ENCODE results near the gene MAPKBP1. TPM values are rescaled to one million over a fixed set of nuclear protein-coding genes. Genes with fewer than 3 reads are reported as not detected.

MAPKBP1 gene
- total and polyA plus RNA-seq, 9 donors = 7.4 to 14.4 (median 10.3) TPM

DNA sequence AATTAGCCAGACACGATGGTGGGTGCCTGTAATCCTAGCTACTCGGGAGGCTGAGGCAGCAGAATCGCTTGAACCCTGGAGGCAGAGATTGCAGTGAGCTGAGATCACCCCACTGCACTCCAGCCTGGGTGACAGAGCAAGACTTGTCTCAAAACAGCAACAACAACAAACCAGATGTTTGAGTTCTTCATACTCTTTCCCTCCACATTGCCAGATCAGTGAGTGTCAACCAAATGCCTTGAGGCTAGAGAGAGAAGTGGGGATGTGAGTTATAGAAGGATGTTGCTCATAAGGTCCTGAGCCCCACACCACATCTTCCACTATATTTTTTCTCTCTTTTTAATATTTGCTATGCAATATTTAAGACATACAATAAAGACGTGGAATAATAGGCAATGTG, 19.8 kb downstream of the MAPKBP1 start:
- no peaks in the 10 kb centered on the region for H3K27me3 ChIP-seq (ENCODE audit: control insufficient read depth, insufficient read depth, low read length)
- DNase-seq = no peak
- WGBS (ENCODE audit: insufficient coverage) = 80% methylated on average over 1 of the region's 4 CpGs
- H3K4me3 ChIP-seq (ENCODE audit: low read length) = no peak overlapping the region
- no peaks in the 10 kb centered on the region for H3K9me3 ChIP-seq (replicated peaks; ENCODE audit: control insufficient read depth, low read depth, low read length)
- no peaks in the 10 kb centered on the region for H3K36me3 ChIP-seq (ENCODE audit: control insufficient read depth, insufficient read depth, low read length)
- H3K27ac ChIP-seq (ENCODE audit: low read length) = no peak overlapping the region
- peaks cover 40% of the 10 kb centered on the region for H3K4me1 ChIP-seq (ENCODE audit: control insufficient read depth, insufficient read depth, low read length)

GRCh38 chr15:41795996-41796856, 21.9 kb downstream of the MAPKBP1 start:
- 61% methylated on average over 8 of the region's 10 CpGs for WGBS (ENCODE audit: insufficient coverage)
- no peak overlapping the region for H3K4me3 ChIP-seq (ENCODE audit: low read length)
- H3K27me3 ChIP-seq (ENCODE audit: control insufficient read depth, insufficient read depth, low read length) = no peaks in the 10 kb centered on the region
- peak; percentile 65 for DNase-seq
- H3K36me3 ChIP-seq (ENCODE audit: control insufficient read depth, insufficient read depth, low read length) = peaks cover 12% of the 10 kb centered on the region
- H3K4me1 ChIP-seq (ENCODE audit: control insufficient read depth, insufficient read depth, low read length) = peaks cover 25% of the 10 kb centered on the region
- H3K27ac ChIP-seq (ENCODE audit: low read length) = no peak overlapping the region
- no peaks in the 10 kb centered on the region for H3K9me3 ChIP-seq (replicated peaks; ENCODE audit: control insufficient read depth, low read depth, low read length)

- no peaks in the 10 kb centered on the region for H3K27me3 ChIP-seq (ENCODE audit: control insufficient read depth, insufficient read depth, low read length)
- WGBS (ENCODE audit: insufficient coverage) = 90% methylated on average over 4 of the region's 8 CpGs
- H3K4me3 ChIP-seq (ENCODE audit: low read length) = no peak overlapping the region
- peaks cover 14% of the 10 kb centered on the region for H3K4me1 ChIP-seq (ENCODE audit: control insufficient read depth, insufficient read depth, low read length)
- DNase-seq = no peak
- H3K36me3 ChIP-seq (ENCODE audit: control insufficient read depth, insufficient read depth, low read length) = peaks cover 12% of the 10 kb centered on the region
- H3K9me3 ChIP-seq (replicated peaks; ENCODE audit: control insufficient read depth, low read depth, low read length) = no peaks in the 10 kb centered on the region
- H3K27ac ChIP-seq (ENCODE audit: low read length) = no peak overlapping the region
These were observed 23.1 kb downstream of the MAPKBP1 start for GRCh38 chr15:41797201-41797944.

GRCh38 chr15:41798607-41799487, 24.6 kb downstream of the MAPKBP1 start:
- Histone ChIP-seq H3K27me3 (ENCODE audit: control insufficient read depth, insufficient read depth, low read length) (no peaks in the 10 kb centered on the region), H3K4me3 (ENCODE audit: low read length) (no peak overlapping the region), H3K27ac (ENCODE audit: low read length) (no peak overlapping the region), H3K9me3 (replicated peaks; ENCODE audit: control insufficient read depth, low read depth, low read length) (no peaks in the 10 kb centered on the region), H3K4me1 (ENCODE audit: control insufficient read depth, insufficient read depth, low read length) (peaks cover 9% of the 10 kb centered on the region), H3K36me3 (ENCODE audit: control insufficient read depth, insufficient read depth, low read length) (peaks cover 12% of the 10 kb centered on the region)
- no peak for DNase-seq
- WGBS (ENCODE audit: insufficient coverage) = 72% methylated on average over 5 of the region's 9 CpGs

- no peaks in the 10 kb centered on the region for H3K9me3 ChIP-seq (replicated peaks; ENCODE audit: control insufficient read depth, low read depth, low read length)
- 90% methylated on average over 5 of the region's 5 CpGs for WGBS (ENCODE audit: insufficient coverage)
- no peak for DNase-seq
- H3K27me3 ChIP-seq (ENCODE audit: control insufficient read depth, insufficient read depth, low read length) = no peaks in the 10 kb centered on the region
- H3K4me1 ChIP-seq (ENCODE audit: control insufficient read depth, insufficient read depth, low read length) = peaks cover 9% of the 10 kb centered on the region
- no peak overlapping the region for H3K4me3 ChIP-seq (ENCODE audit: low read length)
- H3K36me3 ChIP-seq (ENCODE audit: control insufficient read depth, insufficient read depth, low read length) = peaks cover 12% of the 10 kb centered on the region
- H3K27ac ChIP-seq (ENCODE audit: low read length) = no peak overlapping the region
These were observed 25.2 kb downstream of the MAPKBP1 start for GRCh38 chr15:41799488-41799805.

- Histone ChIP-seq H3K4me1 (ENCODE audit: control insufficient read depth, insufficient read depth, low read length) (peaks cover 10% of the 10 kb centered on the region), H3K27ac (ENCODE audit: low read length) (no peak overlapping the region)
- no CpG with 5 or more reads among the region's 3 CpGs for WGBS (ENCODE audit: insufficient coverage)
These were observed 26.9 kb downstream of the MAPKBP1 start for GRCh38 chr15:41801185-41801584.

GRCh38 chr15:41801850-41802455, 27.7 kb downstream of the MAPKBP1 start:
- H3K36me3 ChIP-seq (ENCODE audit: control insufficient read depth, insufficient read depth, low read length) = peaks cover 12% of the 10 kb centered on the region
- peaks cover 6% of the 10 kb centered on the region for H3K4me1 ChIP-seq (ENCODE audit: control insufficient read depth, insufficient read depth, low read length)
- DNase-seq = no peak
- H3K4me3 ChIP-seq (ENCODE audit: low read length) = no peak overlapping the region
- H3K27ac ChIP-seq (ENCODE audit: low read length) = no peak overlapping the region
- no peaks in the 10 kb centered on the region for H3K27me3 ChIP-seq (ENCODE audit: control insufficient read depth, insufficient read depth, low read length)
- no CpG with 5 or more reads among the region's 3 CpGs for WGBS (ENCODE audit: insufficient coverage)
- H3K9me3 ChIP-seq (replicated peaks; ENCODE audit: control insufficient read depth, low read depth, low read length) = no peaks in the 10 kb centered on the region

More at GRCh38 chr15:41801185-41801584, 26.9 kb downstream of the MAPKBP1 start:
- Histone ChIP-seq H3K9me3 (replicated peaks; ENCODE audit: control insufficient read depth, low read depth, low read length) (no peaks in the 10 kb centered on the region), H3K4me3 (ENCODE audit: low read length) (no peak overlapping the region), H3K27me3 (ENCODE audit: control insufficient read depth, insufficient read depth, low read length) (no peaks in the 10 kb centered on the region), H3K36me3 (ENCODE audit: control insufficient read depth, insufficient read depth, low read length) (peaks cover 12% of the 10 kb centered on the region)
- no peak for DNase-seq

GRCh38 chr15:41804361-41804760, 30.1 kb downstream of the MAPKBP1 start:
- H3K4me1 ChIP-seq (ENCODE audit: control insufficient read depth, insufficient read depth, low read length) = peaks cover 6% of the 10 kb centered on the region
- 100% methylated on average over 1 of the region's 2 CpGs for WGBS (ENCODE audit: insufficient coverage)
- H3K36me3 ChIP-seq (ENCODE audit: control insufficient read depth, insufficient read depth, low read length) = peaks cover 17% of the 10 kb centered on the region
- no peaks in the 10 kb centered on the region for H3K9me3 ChIP-seq (replicated peaks; ENCODE audit: control insufficient read depth, low read depth, low read length)
- no peaks in the 10 kb centered on the region for H3K27me3 ChIP-seq (ENCODE audit: control insufficient read depth, insufficient read depth, low read length)
- H3K4me3 ChIP-seq (ENCODE audit: low read length) = no peak overlapping the region
- no peak overlapping the region for H3K27ac ChIP-seq (ENCODE audit: low read length)
- no peak for DNase-seq

GRCh38 chr15:41804916-41805666, 30.8 kb downstream of the MAPKBP1 start:
- WGBS (ENCODE audit: insufficient coverage) = 29% methylated on average over 4 of the region's 8 CpGs
- H3K27ac ChIP-seq (ENCODE audit: low read length) = no peak overlapping the region
- H3K4me1 ChIP-seq (ENCODE audit: control insufficient read depth, insufficient read depth, low read length) = peaks cover 6% of the 10 kb centered on the region
- peaks cover 14% of the 10 kb centered on the region for H3K36me3 ChIP-seq (ENCODE audit: control insufficient read depth, insufficient read depth, low read length)
- H3K9me3 ChIP-seq (replicated peaks; ENCODE audit: control insufficient read depth, low read depth, low read length) = no peaks in the 10 kb centered on the region
- peak; percentile 53 for DNase-seq
- no peaks in the 10 kb centered on the region for H3K27me3 ChIP-seq (ENCODE audit: control insufficient read depth, insufficient read depth, low read length)
- no peak overlapping the region for H3K4me3 ChIP-seq (ENCODE audit: low read length)

Data from muscle of leg (tissue), 11 donors.